Hematopoietic multipotent progenitor cell (in vitro differentiated cells): ENCODE data around the gene PRKCH. TPM values are rescaled to one million over a fixed set of nuclear protein-coding genes. Genes with fewer than 3 reads are reported as not detected.

Experiments
- DNase-seq, 3 donors: peaks; one replicate each; pipeline ENCODE4 v3.0.0-alpha.2; 2011 to 2015; ENCODE audit warnings: low read depth in 2 of 3, low spot score in 2 of 3
- total RNA-seq: library from RNA; depleted of rRNA; stranded (reverse); fragments of >200 nt; gene quantifications from one replicate; pipeline ENCODE4 v1.2.3, GENCODE V29; 2012

The PRKCH gene
- total RNA-seq, 1 donor: 138 TPM

DNA sequence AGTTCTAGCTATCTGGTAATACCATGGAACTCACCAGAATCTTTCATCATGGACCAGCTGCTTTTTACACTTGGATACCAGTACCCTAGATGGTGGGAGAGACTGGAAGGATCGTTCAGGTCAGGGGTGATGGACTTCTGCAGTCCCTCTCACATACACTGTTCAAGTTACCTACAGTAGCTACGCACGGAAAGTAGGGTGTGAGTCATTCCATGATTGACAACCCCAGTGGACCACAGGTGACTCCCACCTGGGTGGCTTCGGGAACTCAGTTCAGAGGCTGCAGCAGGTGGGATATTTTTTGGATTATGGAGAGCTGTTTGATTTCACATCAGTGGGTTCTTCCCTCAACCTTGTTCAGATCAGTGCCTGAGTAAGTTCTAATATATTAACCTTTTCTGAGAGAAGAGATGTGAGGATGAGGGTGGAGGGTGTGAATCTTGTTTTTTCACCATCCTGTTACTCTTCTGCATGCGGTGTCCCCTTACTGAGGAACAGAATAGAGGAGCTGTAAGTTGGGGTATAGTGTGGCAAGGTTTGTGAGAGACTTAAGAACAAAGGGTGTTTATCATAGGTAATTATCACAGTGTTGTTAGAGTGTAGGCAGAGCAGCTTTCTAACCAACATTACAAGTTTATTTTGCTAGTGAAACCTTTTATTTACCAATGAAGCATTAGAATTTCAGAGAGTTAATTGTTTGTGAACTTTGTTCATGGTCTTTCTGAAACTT, 39.6 kb downstream of the PRKCH start:
- DNase-seq: no peak

DNA sequence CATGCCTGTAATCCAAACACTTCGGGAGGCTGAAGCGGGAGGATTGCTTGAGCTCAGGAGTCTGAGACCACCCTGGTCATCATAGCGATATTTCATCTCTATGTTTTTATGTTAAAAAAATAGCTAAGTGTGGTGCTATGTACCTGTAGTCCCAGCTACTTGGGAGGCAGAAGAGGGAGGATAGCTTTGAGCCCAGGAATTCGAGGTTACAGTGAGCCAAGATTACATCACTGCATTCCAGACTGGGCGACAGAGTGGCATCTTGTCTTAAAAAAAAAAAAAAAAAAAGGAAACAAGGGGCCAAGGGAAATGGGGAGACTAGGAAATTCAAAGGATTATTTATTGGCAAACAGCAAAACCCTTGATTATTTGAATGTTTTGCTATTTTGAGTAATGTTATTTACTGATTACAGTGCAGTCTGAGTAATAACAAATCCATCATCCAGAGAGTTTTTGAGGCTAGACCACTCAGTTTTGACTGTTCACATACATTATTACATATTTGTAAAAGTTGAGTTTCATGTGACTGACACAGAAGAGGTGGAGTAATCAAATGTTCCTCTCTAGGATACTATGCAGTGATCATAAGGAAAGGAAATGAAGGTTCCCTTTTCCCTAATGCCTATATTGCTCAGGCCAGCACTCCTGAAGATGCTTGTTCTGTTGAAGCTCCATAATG, 40.8 kb downstream of the PRKCH start:
- no peak for DNase-seq

DNA sequence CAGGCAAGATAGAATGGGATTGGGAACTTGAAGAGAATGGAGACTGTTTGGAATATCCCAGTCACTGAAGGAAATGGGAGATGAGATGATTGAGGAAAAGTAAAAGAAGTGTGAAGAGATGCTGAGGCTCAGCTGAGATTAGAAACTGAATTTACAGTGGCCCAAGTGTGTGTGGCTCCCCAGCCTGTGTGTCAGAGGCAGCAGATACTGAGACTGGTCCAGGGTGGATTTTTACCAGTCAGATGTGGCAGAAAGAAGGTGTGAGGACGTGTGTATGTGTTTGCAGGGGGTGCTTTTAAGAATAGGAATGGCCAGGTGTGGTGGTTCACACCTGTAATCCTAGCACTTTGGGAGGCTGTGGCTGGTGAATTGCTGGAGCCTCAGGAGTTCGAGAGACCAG, 42.9 kb downstream of the PRKCH start:
- DNase-seq: no peak

DNA sequence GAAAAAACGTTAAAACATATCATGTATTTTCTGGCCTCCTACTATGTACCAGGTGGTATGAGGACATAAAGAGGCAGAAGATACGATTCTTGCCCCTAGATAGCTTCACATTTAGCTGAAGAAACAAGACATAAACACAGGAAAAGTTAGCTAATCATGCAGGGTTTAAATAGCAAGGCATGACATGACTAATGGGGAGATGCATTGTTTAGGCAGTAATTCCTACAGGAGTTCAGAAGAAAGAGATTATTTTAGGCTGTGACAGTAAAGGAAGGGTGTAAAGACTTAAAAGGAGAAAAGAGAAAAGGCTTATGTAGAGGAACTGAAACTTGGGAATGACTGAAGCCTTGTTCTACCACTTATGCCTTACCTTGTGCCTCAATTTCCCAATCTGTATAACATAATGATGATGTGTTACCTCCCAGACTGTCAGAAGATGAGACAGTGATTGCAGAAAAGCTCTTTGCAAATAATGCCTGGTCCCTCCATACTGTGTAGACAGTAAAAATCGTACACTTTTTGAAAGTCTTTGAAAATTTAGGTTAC, 44.4 kb downstream of the PRKCH start:
- DNase-seq: no peak

DNA sequence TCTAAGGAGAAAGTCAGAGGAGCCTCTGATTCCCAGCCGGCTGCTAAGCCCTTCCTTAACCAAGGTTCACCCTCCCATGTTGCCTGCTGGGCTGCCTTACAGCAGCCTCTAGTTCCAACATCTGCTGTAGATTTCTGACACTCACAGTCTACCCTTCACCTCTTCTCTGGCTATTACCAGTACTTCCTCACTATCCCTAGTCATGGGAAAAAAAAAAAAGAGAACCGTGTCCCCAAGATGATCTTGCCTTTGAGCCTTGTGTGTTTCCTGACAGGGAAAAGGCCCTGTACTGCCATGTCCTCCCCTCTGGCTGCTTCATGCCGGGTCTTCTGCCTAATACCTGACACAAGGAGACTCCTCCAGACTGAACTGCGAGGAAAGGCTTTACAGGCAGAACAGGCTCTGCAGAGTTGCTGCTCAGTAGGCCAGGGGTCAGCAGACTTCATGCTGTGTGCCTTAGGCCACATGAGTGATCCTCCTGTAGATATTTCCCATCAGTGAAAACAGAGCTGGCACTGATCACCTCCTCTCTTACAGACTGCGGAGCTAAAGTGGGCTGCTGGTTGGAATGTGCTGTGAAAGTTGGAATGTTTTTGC, 46.8 kb downstream of the PRKCH start:
- DNase-seq: no peak

DNA sequence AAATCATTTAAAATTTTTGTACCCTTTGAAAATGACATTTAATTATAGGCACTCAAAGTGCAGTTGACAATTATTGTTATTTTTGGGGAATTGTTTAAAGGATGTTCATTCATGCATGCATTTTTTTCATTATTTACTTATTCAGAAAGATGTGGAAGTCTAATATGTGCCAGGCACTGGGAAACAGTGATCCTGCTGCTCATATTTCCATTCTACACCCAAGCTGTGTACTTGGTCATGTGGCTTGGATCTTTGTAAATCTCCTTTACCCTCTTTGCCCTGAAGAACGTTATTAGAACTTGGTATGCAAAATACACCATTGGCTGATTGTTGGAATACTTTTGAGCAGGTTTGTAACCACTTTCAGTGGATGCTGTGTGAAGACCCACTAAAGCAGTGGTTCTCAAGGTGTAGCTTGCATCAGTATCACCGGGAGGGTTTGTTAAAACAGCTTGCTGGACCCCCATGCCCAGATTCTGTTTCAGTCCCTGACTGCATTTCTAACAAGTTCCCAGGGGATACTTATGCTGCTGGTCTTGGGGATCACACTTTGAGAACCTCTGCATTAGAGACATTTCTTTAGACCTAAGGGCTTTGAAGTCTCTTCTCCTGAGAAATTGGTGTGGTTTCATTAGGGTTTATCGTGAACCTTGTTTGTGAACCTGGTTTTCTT, 47.5 kb downstream of the PRKCH start:
- DNase-seq: no peak

DNA sequence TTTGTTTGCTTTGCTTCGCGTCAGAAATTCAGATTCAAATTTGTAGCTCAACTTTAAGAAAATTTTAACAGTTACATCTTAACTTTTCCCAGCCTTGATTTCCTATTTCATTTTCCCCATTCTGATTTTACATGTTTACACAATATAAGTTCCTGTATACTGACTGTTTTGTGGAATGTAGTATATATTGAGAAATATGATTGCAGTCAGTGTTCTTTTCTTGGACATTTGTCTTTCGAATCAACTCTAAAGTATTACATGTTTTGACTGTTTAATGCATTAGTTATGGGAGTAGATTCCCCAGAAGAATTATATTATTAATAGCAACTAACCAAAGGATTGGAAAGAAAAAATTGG, 48.1 kb downstream of the PRKCH start:
- no peak for DNase-seq

DNA sequence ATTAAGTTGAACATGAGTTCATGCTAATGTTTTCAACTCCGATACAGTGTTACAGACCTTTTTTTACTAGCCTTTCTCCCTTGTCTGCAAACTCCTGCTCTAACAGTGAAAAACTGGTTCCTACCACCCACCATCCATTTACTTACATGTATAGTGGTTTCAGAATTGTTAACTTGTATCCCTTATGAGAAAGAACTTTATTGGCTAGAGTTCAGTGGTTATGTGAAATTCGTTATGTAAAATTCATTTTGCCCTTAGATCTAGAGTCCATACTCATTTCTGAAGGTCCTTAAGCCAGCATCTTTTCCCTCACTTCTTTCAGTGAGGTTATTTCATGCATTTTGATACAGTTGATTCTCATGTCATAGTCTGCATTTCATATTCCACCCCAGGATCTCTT, 51.0 kb downstream of the PRKCH start:
- DNase-seq: no peak

DNA sequence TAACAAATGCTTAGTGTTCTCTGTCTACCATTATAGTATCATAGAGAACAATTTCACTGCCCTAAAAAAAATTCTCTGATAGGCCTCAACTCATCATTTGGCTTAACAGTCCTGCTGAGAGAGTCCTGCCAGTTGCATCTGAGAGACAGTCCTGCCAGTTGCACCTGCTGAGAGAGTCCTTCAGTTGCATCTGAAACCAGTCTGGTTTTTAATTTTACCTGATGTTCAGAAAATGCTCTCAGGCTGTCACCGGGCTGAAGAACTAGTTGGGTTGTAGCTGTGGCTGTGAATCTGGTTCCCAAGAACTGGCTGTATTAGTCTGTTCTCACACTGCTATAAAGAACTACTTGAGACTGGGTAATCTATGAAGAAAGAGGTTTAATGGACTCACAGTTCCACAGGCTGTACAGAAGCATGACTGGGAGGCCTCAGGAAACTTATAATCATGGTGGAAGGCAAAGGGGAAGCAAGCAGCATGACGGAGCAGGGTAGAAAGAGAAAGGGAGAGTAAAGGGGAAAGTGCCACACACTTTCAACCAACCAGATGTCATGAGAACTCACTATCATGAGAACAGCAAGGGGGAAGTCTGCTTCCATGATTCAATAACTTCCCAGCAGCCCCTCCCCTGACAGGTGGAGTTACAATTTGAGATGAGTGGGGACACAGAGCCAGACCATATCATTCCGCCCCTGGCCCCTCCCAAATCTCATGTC, 51.6 kb downstream of the PRKCH start:
- DNase-seq: no peak

DNA sequence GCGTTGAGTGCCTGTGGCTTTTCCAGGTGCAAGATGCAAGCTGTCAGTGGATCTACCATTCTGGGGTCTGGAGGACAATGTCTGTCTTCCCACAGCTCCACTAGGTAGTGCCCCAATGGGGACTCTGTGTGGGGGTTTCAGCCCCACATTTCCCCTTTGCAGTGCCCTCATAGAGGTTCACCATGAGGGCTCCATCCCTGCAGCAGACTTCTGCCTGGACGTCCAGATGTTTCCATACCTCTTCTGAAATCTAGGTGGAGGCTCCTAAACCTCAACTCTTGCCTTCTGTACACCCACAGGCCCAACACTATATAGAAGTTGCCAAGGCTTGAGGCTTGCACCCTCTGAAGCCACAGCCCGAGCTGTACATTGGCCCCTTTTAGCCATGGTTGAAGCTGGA, 52.9 kb downstream of the PRKCH start:
- no peak for DNase-seq

DNA sequence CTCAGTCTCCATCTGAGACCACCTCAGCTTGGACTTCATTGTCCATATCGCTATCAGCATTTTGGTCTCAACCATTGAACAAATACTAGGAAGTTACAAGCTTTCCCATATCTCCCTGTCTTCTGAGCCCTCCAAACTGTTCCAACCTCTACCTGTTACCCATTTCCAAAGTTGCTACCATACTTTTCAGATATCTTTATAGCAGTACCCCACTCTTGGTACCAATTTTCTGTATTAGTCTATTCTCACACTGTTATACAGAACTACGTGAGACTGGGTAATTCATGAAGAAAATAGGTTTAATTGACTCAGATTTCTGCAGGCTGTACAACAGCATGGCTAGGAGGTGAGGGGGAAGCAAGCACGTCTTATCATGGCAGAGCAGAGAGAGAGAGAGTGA, 53.8 kb downstream of the PRKCH start:
- no peak for DNase-seq

DNA sequence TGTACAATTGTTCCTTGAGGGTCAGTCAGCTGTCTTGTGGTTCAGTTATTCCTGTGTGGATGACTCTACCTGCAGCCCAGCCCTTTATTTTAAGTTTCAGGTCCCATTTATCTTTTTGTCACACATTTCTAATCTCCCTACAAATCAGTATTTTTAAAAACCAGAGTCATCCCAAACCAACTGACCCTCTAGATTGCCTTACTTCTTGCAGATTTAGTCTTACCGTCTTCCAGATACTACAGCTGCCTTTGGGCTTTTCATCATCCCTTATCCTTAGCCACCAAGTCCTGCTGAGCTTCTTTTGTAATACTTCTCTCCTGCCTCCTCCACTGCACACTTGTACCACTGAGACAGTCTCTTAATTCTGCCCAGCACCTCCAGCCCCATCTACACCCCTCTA, 54.9 kb downstream of the PRKCH start:
- DNase-seq: no peak

DNA sequence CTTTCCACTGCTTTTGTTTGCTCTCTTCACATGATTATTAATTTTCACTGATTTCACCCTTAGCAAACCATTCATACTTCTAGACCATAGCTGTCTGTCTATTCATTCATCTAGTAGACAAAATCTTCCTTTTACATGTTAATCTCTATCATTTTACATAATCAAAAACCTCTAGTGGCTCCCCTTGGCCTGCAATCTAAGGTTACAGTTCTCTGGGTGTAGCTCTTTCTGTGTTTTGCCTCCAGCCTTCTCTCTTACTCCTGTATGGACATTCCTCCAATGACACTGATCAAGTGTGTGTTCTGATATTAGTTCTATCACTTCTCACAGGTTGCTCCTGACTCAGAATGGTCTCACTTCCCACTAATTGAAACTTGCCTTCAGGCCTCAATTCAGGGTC, 56.4 kb downstream of the PRKCH start:
- DNase-seq: no peak

DNA sequence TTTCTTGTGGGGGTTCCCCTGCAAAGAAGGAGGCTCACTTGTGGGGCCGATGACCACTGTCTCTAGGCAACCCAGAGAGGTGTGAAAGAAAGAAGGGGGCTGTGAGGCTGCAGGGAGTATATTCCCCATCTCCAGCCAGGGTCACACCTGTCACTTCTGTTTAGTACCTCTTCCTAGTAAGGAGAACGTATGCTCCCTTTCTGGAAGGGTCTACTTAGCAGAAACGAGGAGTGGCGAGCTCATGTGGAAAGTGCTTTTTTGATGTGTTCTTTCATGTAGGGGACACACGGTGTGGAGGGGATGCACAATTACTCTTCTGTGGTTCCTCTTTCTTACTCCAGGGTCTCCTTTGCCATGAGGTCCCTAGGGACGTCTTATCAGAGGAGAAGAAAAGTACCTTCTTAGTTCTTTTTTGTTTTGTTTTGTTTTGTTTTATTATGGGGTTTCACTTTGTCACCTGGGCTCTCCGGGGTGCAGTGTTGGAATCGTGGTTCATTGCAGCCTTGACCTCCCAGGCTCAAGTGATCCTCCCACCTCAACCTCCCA, 58.3 kb downstream of the PRKCH start:
- DNase-seq: no peak

DNA sequence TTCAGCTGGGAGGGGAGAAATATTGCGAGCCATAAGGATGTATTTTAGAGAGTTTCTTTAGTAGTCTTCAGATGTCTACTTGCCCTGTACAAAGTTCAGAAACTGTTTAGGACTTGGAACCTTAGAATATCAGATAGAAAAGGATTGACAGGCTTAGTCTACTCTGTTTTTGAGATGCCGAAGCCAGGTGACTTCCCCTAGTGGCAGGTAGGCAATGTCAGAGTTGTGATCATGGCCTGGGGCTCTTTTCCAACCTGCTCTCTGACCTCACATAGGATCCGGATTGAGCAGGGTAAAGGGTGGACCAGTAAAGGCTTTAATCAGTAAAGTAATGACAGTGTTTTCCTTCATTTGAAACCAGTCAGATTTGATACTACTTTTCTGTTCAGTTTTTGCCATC, 59.6 kb downstream of the PRKCH start:
- no peak for DNase-seq

DNA sequence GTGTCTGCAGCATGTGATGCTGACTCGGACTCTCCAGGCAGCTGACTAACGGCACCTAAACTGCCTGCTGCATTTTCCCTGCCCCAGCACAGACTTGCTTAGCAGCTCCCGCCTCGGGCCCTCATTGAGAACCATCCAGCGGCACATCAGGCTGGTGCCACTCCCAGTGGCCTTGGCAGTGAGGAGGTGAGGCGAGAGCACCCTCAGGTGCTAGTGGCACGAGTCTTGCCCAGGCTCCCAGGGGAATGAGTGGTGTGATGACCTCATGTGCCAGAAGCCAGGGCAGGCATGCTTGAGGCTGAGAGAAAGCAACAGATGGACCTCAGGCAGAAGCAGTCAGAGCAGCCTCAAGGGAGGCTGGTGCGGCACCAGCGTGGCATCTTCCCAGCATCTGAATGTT, 60.2 kb downstream of the PRKCH start:
- DNase-seq: no peak

DNA sequence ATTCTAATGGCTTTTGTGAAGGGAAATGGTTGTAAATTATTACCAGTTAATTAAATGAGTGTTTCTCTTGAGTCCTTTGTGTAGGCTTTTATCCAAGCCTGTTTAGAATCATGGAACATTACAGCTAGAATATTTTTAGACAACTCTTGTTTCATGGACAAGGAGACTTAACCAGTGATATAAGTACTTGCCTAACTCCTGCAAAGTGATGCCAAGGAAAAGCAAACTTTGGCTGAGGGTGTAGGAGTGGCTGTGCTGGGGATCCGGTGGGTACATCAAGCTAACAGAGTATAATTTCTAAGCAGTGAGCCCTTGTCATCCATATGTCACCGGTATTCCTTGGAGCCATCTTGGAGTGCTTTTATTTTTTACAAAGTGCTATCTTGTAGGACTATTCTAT, 61.5 kb downstream of the PRKCH start:
- DNase-seq: no peak

DNA sequence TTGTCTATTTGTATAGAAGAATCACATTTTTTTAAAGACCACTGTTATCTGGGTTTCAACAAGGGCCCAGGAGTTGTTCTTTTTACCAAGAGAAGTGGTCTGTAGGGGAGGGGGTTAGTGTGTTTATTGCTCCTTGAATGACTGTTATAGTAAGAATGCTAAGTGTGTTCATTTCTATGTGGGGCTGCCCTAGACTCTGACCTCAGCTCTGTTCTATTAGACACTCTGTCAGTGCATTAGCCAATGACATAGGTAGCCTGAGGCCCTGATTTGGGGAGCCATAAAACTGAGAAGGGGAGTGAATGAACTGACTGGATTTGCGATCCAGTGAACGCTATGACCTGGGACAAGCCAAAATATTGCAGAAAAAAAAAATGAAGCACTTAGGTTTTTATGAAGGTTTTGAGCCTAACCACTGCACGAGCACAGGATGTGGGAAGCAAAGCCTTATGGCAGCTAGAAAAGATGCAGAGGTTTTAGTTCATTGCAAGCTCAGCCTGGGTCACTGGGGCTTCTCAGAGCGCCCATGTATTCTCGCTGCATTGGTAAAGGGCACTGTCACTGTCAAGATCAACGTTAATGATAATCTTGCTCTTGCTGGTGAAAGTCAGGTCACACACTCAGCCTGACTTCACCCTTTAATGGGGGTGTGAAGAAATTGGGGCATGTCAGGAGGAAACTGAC, 63.8 kb downstream of the PRKCH start:
- DNase-seq: peak in 2 of 3 donors; percentile 39 to 69

DNA sequence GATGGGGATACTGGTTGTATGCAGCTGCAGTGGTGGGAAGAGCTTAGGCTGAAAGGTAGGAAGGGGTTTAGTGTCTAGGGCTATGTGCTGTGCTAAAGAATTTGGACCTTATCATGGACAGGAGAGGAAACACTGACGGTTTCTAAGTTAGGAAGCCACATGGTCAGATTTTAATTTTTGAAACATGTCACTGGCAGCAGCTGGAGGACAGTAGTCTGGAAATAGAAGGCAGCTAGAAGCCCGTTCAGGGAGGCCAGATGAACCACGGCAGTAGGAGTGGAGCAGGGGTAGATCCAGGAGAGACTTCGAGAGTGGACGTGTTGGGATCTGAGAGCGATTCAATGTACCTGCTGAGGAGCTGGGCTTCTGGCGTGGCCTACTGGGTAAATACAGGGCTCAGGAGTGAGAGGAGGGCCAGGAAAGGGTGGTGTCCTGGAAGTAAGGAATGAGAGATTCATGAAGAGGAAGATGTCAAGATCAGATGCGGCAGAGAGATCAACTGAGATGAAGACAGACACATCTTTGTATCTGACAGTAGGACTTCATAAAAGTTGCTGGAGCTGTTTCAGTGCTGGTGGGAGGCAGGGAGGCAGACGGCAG, 64.9 kb downstream of the PRKCH start:
- no peak for DNase-seq

DNA sequence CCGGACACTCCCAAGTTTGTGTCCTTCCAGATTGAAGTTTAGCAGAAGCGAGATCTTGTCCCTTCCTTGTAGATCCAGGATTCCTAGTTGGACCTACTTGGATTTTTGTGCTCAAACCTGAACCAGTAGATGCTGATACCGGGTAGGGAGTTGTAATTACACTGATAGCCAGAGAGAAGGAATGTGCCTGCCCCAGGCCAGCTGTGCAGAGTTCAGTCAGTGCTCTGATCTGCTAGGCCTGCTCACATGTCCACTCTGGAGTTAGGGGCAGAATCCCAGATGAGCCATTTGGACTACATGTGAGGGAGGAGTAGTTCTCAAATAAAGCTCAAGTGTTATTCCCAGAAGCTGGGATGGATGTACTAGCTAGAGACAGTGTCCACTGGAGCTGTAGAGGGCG, 65.7 kb downstream of the PRKCH start:
- DNase-seq: no peak
